Measurements from ENCODE around the gene BPIFB2.

Gene BPIFB2

GRCh38 chr20:33024609-33025317 lies 17.3 kb downstream of the BPIFB2 start:
- Histone ChIP-seq H3K9ac (no peak overlapping the region), H3K4me3 (IDR thresholded peaks at IDR 0.05; ENCODE audit: insufficient read depth, low read depth, low read length) (no peak overlapping the region), H3K36me3 (ENCODE audit: insufficient read depth) (no peaks in the 10 kb centered on the region), H3K27me3 (ENCODE audit: insufficient read depth, low read depth) (peaks cover 16% of the 10 kb centered on the region), H3K79me2 (ENCODE audit: insufficient read depth, low read depth) (no peaks in the 10 kb centered on the region), H3K4me1 (ENCODE audit: low read depth, poor library complexity, severe bottlenecking) (no peaks in the 10 kb centered on the region), H3K27ac (no peak overlapping the region), H3K4me2 (no peak overlapping the region), H4K20me1 (ENCODE audit: insufficient read depth) (no peaks in the 10 kb centered on the region), H2AFZ (ENCODE audit: low read depth) (no peak overlapping the region)
- TF ChIP-seq CTCF (conservative IDR thresholded peaks at IDR 0.05; ENCODE audit: low read depth, low read length): no peak

- H4K20me1 ChIP-seq (ENCODE audit: insufficient read depth): no peaks in the 10 kb centered on the region
- H3K27ac ChIP-seq: no peak overlapping the region
- peaks cover 17% of the 10 kb centered on the region for H3K27me3 ChIP-seq (ENCODE audit: insufficient read depth, low read depth)
- no peak overlapping the region for H3K4me3 ChIP-seq (IDR thresholded peaks at IDR 0.05; ENCODE audit: insufficient read depth, low read depth, low read length)
- no peaks in the 10 kb centered on the region for H3K4me1 ChIP-seq (ENCODE audit: low read depth, poor library complexity, severe bottlenecking)
- no peaks in the 10 kb centered on the region for H3K79me2 ChIP-seq (ENCODE audit: insufficient read depth, low read depth)
- no peak overlapping the region for H2AFZ ChIP-seq (ENCODE audit: low read depth)
- no peaks in the 10 kb centered on the region for H3K36me3 ChIP-seq (ENCODE audit: insufficient read depth)
- no peak overlapping the region for H3K9ac ChIP-seq
- no peak overlapping the region for H3K4me2 ChIP-seq
- no peak for TF ChIP-seq CTCF (conservative IDR thresholded peaks at IDR 0.05; ENCODE audit: low read depth, low read length)
Measured at GRCh38 chr20:33025318-33025876, 17.9 kb downstream of the BPIFB2 start.

GRCh38 chr20:33026072-33026778 lies 18.7 kb downstream of the BPIFB2 start:
- H3K4me1 ChIP-seq (ENCODE audit: low read depth, poor library complexity, severe bottlenecking): no peaks in the 10 kb centered on the region
- H4K20me1 ChIP-seq (ENCODE audit: insufficient read depth): no peaks in the 10 kb centered on the region
- H3K4me2 ChIP-seq: no peak overlapping the region
- H3K27ac ChIP-seq: no peak overlapping the region
- H3K9ac ChIP-seq: no peak overlapping the region
- TF ChIP-seq CTCF (conservative IDR thresholded peaks at IDR 0.05; ENCODE audit: low read depth, low read length): no peak
- H3K4me3 ChIP-seq (IDR thresholded peaks at IDR 0.05; ENCODE audit: insufficient read depth, low read depth, low read length): no peak overlapping the region
- no peak overlapping the region for H2AFZ ChIP-seq (ENCODE audit: low read depth)
- peaks cover 23% of the 10 kb centered on the region for H3K27me3 ChIP-seq (ENCODE audit: insufficient read depth, low read depth)
- no peaks in the 10 kb centered on the region for H3K79me2 ChIP-seq (ENCODE audit: insufficient read depth, low read depth)
- no peaks in the 10 kb centered on the region for H3K36me3 ChIP-seq (ENCODE audit: insufficient read depth)

GRCh38 chr20:33026779-33027759 lies 19.6 kb downstream of the BPIFB2 start:
- Histone ChIP-seq H3K4me3 (IDR thresholded peaks at IDR 0.05; ENCODE audit: insufficient read depth, low read depth, low read length) (no peak overlapping the region), H3K36me3 (ENCODE audit: insufficient read depth) (no peaks in the 10 kb centered on the region), H3K27ac (no peak overlapping the region), H3K4me1 (ENCODE audit: low read depth, poor library complexity, severe bottlenecking) (no peaks in the 10 kb centered on the region), H2AFZ (ENCODE audit: low read depth) (no peak overlapping the region), H4K20me1 (ENCODE audit: insufficient read depth) (no peaks in the 10 kb centered on the region), H3K79me2 (ENCODE audit: insufficient read depth, low read depth) (no peaks in the 10 kb centered on the region), H3K4me2 (no peak overlapping the region), H3K9ac (no peak overlapping the region), H3K27me3 (ENCODE audit: insufficient read depth, low read depth) (peaks cover 23% of the 10 kb centered on the region)
- TF ChIP-seq CTCF (conservative IDR thresholded peaks at IDR 0.05; ENCODE audit: low read depth, low read length): no peak

All from KMS-11 (cell line).